GM12891 (cell line): ENCODE measurements around the gene TTC39B.

ENCODE experiments used
- PAX5 ChIP-seq: IDR thresholded peaks from 2 replicates; pipeline ENCODE4 v1.6.1; 2011; ENCODE audit warnings: low read length, moderate library complexity, mild to moderate bottlenecking; ENCODE audit not compliant: insufficient read depth, severe bottlenecking
- POLR2A ChIP-seq: IDR thresholded peaks from 2 replicates; pipeline ENCODE4 v1.6.1; 2011; ENCODE audit warnings: low read depth, low read length, control low read depth
- POLR2AphosphoS5 ChIP-seq: IDR thresholded peaks from 2 replicates; pipeline ENCODE4 v1.6.1; 2011; ENCODE audit warnings: low read depth, low read length, control low read depth
- POU2F2 ChIP-seq: IDR thresholded peaks from 2 replicates; pipeline ENCODE4 v1.6.1; 2011; ENCODE audit warnings: low read depth, mild to moderate bottlenecking, control low read depth, low read length, moderate library complexity
- TAF1 ChIP-seq: IDR thresholded peaks from 2 replicates; pipeline ENCODE4 v1.6.1; 2011; ENCODE audit warnings: low read depth, low read length, control low read depth

DNA sequence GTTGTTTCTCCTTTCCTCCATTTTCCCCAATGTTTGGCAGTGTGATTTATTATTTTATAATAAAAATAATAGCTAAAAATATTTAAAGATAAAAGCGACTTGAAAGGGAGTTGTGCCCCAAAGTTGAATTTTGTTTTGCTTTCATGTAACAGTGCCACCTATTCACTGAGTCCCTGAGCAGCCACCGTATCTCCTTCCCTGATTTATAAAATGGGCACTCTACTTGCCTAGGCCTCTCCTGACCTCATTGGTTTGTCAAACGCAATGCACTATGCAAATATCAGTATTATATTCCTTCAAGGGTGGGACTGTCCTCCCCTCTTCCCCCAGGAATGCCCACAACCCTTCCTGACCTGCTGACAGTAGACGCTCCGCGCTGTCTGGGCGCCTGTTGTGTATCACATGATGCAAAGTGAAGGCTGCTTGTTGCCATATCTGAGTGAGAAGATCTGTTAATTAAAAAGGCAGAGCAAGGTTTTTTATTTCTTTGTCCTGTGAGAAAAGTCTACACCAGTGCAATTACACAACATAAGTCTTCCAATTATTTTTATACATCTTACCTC is 81.4 kb downstream of the TTC39B start:
- TF ChIP-seq POLR2A, result no peak
- TF ChIP-seq TAF1, result no peak
- no peak for TF ChIP-seq POLR2AphosphoS5
- TF ChIP-seq POU2F2, result no peak
- TF ChIP-seq PAX5, result no peak
